ENCODE data around the gene SMARCAD1. TPM values are rescaled to one million over a fixed set of nuclear protein-coding genes. Genes with fewer than 3 reads are reported as not detected.
"Not testable (repeated sequence)": the region's sequence is repeated elsewhere in the genome, so short reads cannot be mapped to it uniquely, and the experiment has no call there.

SMARCAD1 gene
- total RNA-seq, 1 experiment from 2014 or later, result 57.1 TPM

DNA sequence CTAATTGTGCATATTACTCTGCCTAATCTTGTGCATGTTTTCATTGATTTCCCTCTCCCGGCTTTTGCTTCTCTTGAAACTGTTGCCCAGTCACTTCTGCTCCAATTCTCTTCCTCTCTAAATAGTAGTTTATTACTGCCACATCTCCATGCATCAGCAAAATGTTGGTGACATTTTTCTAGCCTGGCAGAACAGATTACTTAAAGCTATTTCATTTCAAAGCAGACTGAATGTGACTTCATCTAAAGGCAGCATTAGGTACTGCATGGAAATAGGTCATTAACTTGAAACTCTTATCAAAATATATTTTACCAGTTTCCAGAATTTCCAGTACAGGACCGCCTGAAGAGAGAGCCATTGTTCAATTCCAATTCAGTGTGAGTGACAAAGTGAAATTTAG, 82.6 kb downstream of the SMARCAD1 start:
- H3K14ac ChIP-seq (ENCODE audit: insufficient read depth, low read length), result no peak overlapping the region
- H4K91ac ChIP-seq (ENCODE audit: insufficient read length, low read depth, low read length), result no peak overlapping the region
- H4K5ac ChIP-seq (ENCODE audit: insufficient read length, low read depth, low read length), result no peak overlapping the region
- H3K18ac ChIP-seq (ENCODE audit: insufficient read length, low read depth, low read length), result no peak overlapping the region
- no peak overlapping the region for H2BK120ac ChIP-seq (ENCODE audit: low read depth, low read length, poor library complexity, severe bottlenecking)
- Mint-ChIP-seq H3K27me3 (ENCODE audit: low read depth) (no peaks in the 10 kb centered on the region; the same call in 1 of the 2 replicates), H3K36me3 (ENCODE audit: insufficient read depth in 1 of 3, low read depth in 3 of 3) (peaks cover 14 to 42% (median 39%) of the 10 kb centered on the region in 3 experiments; a peak in 6 of 7 replicates), H3K4me1 (peaks cover 2 to 8% of the 10 kb centered on the region in 2 experiments; a peak in 3 of 4 replicates), H3K27ac (no peak overlapping the region; a peak in 1 of 7 replicates), H3K9me3 (no peaks in the 10 kb centered on the region), H3K4me3 (no peak overlapping the region)
- no peak overlapping the region for H2BK20ac ChIP-seq (ENCODE audit: low read depth, low read length, poor library complexity, severe bottlenecking)
- H3K9ac ChIP-seq (ENCODE audit: extremely low read depth, insufficient read length, low read length), result no peak overlapping the region
- H2AK5ac ChIP-seq (ENCODE audit: insufficient read length, low read length), result no peak overlapping the region
- no peak overlapping the region for H3T11ph ChIP-seq (ENCODE audit: low read length)
- H3K27me3 ChIP-seq (ENCODE audit: insufficient read depth, low read length), result no peaks in the 10 kb centered on the region
- H2BK5ac ChIP-seq (ENCODE audit: insufficient read length, low read length), result no peak overlapping the region
- H3K27ac ChIP-seq (ENCODE audit: insufficient read length, low read depth, low read length), result no peak overlapping the region
- no CpG with 5 or more reads among the region's 2 CpGs for WGBS (ENCODE audit: extremely low coverage, insufficient read length, low lambda C conversion rate)
- H3K23ac ChIP-seq (ENCODE audit: insufficient read length, low read depth, low read length), result no peak overlapping the region
- no peaks in the 10 kb centered on the region for H3K9me3 ChIP-seq (ENCODE audit: control insufficient read depth, low read depth, low read length)
- H3K79me1 ChIP-seq (ENCODE audit: insufficient read depth, low read depth, low read length, poor library complexity, severe bottlenecking), result no peaks in the 10 kb centered on the region
- TF ChIP-seq CTCF (conservative IDR thresholded peaks at IDR 0.05), result no peak; the same call in 2 of the 3 replicates
- no peaks in the 10 kb centered on the region for H3K23me2 ChIP-seq (ENCODE audit: insufficient read length, low read depth, low read length, poor library complexity, severe bottlenecking)
- H2BK12ac ChIP-seq (ENCODE audit: insufficient read length, low read depth, low read length), result no peak overlapping the region
- H3K4ac ChIP-seq (ENCODE audit: low read depth, low read length), result no peak overlapping the region
- H3K4me1 ChIP-seq (ENCODE audit: insufficient read depth, low read length), result no peaks in the 10 kb centered on the region
- no peak overlapping the region for H2AFZ ChIP-seq (ENCODE audit: low read length)
- no peak overlapping the region for H4K8ac ChIP-seq (replicated peaks; ENCODE audit: insufficient read length, low read depth, low read length)
- H4K20me1 ChIP-seq (ENCODE audit: control insufficient read depth, insufficient read depth, insufficient read length), result no peaks in the 10 kb centered on the region
- DNase-seq, result no peak
- no peak overlapping the region for H3K56ac ChIP-seq (ENCODE audit: insufficient read length, low read depth, low read length)
- no peaks in the 10 kb centered on the region for H3K79me2 ChIP-seq (ENCODE audit: insufficient read depth, low read length)
- no peak overlapping the region for H3K4me2 ChIP-seq (ENCODE audit: insufficient read depth, insufficient read length, low read length)
- H2BK15ac ChIP-seq (ENCODE audit: low read depth, low read length), result no peak overlapping the region

GRCh38 chr4:94293981-94294380, 86.3 kb downstream of the SMARCAD1 start:
- H3K79me2 ChIP-seq (ENCODE audit: insufficient read depth, low read length); H3K4ac ChIP-seq (ENCODE audit: low read depth, low read length); H4K20me1 ChIP-seq (ENCODE audit: control insufficient read depth, insufficient read depth, insufficient read length); H2AK5ac ChIP-seq (ENCODE audit: insufficient read length, low read length); H3K4me2 ChIP-seq (ENCODE audit: insufficient read depth, insufficient read length, low read length); H4K91ac ChIP-seq (ENCODE audit: insufficient read length, low read depth, low read length); H3K9me3 Mint-ChIP-seq; H2BK5ac ChIP-seq (ENCODE audit: insufficient read length, low read length); H3K4me3 Mint-ChIP-seq; H3K79me1 ChIP-seq (ENCODE audit: insufficient read depth, low read depth, low read length, poor library complexity, severe bottlenecking); H2AFZ ChIP-seq (ENCODE audit: low read length); H3K56ac ChIP-seq (ENCODE audit: insufficient read length, low read depth, low read length); H2BK15ac ChIP-seq (ENCODE audit: low read depth, low read length); H3K14ac ChIP-seq (ENCODE audit: insufficient read depth, low read length); H3K27me3 ChIP-seq (ENCODE audit: insufficient read depth, low read length); H3K4me1 ChIP-seq (ENCODE audit: insufficient read depth, low read length); H3K18ac ChIP-seq (ENCODE audit: insufficient read length, low read depth, low read length); H3K27me3 Mint-ChIP-seq (ENCODE audit: low read depth); H3K9me3 ChIP-seq (ENCODE audit: control insufficient read depth, low read depth, low read length); H3K27ac ChIP-seq (ENCODE audit: insufficient read length, low read depth, low read length); H3K23ac ChIP-seq (ENCODE audit: insufficient read length, low read depth, low read length); H2BK12ac ChIP-seq (ENCODE audit: insufficient read length, low read depth, low read length); H3K23me2 ChIP-seq (ENCODE audit: insufficient read length, low read depth, low read length, poor library complexity, severe bottlenecking); H4K5ac ChIP-seq (ENCODE audit: insufficient read length, low read depth, low read length); H2BK20ac ChIP-seq (ENCODE audit: low read depth, low read length, poor library complexity, severe bottlenecking); H4K8ac ChIP-seq (replicated peaks; ENCODE audit: insufficient read length, low read depth, low read length); H2BK120ac ChIP-seq (ENCODE audit: low read depth, low read length, poor library complexity, severe bottlenecking); H3K9ac ChIP-seq (ENCODE audit: extremely low read depth, insufficient read length, low read length); DNase-seq; H3T11ph ChIP-seq (ENCODE audit: low read length): not testable (repeated sequence)
- peaks cover 10 to 22% (median 15%) of the 10 kb centered on the region in 3 experiments; a peak in 6 of 7 replicates for H3K36me3 Mint-ChIP-seq (ENCODE audit: insufficient read depth in 1 of 3, low read depth in 3 of 3)
- WGBS (ENCODE audit: extremely low coverage, insufficient read length, low lambda C conversion rate), result no CpG with 5 or more reads among the region's 4 CpGs
- peak overlapping the region in 2 of 3 experiments; percentile 9 to 10; a peak in 2 of 7 replicates for H3K27ac Mint-ChIP-seq
- peaks cover 8 to 15% of the 10 kb centered on the region in 2 experiments; a peak in 3 of 4 replicates for H3K4me1 Mint-ChIP-seq
